Cardiac fibroblast (primary cell): ENCODE results near the gene H1-8.

Experiments
- DNase-seq, 2 donors: peaks; one replicate each; pipeline versions ENCODE4 v3.0.0 to v3.0.0-alpha.2; 2010; ENCODE audit warnings: low read depth in 2 of 2
- H3K4me3 ChIP-seq, 2 donors: replicated peaks in 1 of 2; 1 replicate in 1 of 2; 2 replicates in 1 of 2; pipeline ENCODE4 v1.5.1; 2011; ENCODE audit warnings: low read depth in 2 of 2, low read length in 2 of 2, mild to moderate bottlenecking in 2 of 2, moderate library complexity in 1 of 2
- TF ChIP-seq, protein P1 (sequence below): IDR thresholded peaks from one replicate; pipeline ENCODE4 v1.5.1; 2011; ENCODE audit warnings: low read depth, mild to moderate bottlenecking, low read length, inconsistent platforms

The H1-8 gene

GRCh38 chr3:129577366-129577765, 34.4 kb downstream of the H1-8 start:
- H3K4me3 ChIP-seq = no peak overlapping the region
- TF ChIP-seq, protein P1, sequence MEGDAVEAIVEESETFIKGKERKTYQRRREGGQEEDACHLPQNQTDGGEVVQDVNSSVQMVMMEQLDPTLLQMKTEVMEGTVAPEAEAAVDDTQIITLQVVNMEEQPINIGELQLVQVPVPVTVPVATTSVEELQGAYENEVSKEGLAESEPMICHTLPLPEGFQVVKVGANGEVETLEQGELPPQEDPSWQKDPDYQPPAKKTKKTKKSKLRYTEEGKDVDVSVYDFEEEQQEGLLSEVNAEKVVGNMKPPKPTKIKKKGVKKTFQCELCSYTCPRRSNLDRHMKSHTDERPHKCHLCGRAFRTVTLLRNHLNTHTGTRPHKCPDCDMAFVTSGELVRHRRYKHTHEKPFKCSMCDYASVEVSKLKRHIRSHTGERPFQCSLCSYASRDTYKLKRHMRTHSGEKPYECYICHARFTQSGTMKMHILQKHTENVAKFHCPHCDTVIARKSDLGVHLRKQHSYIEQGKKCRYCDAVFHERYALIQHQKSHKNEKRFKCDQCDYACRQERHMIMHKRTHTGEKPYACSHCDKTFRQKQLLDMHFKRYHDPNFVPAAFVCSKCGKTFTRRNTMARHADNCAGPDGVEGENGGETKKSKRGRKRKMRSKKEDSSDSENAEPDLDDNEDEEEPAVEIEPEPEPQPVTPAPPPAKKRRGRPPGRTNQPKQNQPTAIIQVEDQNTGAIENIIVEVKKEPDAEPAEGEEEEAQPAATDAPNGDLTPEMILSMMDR = no peak
- no peak for DNase-seq

- no peak for DNase-seq
- no peak overlapping the region for H3K4me3 ChIP-seq
- TF ChIP-seq, protein P1 = no peak
These were observed 35.2 kb downstream of the H1-8 start for GRCh38 chr3:129577925-129578786.

GRCh38 chr3:129579991-129580390, 37.0 kb downstream of the H1-8 start:
- TF ChIP-seq, protein P1 = no peak
- H3K4me3 ChIP-seq = no peak overlapping the region
- DNase-seq = no peak

- no peak overlapping the region for H3K4me3 ChIP-seq
- DNase-seq = no peak
- TF ChIP-seq, protein P1 = no peak
These were observed 38.6 kb downstream of the H1-8 start for GRCh38 chr3:129581623-129582022.

DNA sequence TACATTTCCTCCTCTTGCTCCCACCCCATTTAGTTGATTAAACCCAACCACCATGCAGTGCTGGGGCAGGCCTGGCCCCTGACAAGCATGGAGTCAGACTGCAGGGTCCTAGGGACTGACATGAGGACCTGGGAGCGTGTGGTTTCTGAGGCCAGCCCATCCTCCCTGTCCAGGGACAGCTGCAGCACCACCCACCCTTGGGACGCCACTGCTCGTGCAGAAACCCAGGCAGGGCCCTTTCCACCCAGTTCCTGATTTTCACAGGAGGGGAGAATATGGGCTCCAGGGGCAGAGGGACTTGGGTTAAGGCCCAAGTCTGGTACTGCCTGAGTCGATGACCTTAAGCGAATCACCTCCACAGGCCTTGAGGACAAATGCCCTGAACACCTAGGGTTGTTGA, 39.8 kb downstream of the H1-8 start:
- TF ChIP-seq, protein P1 = no peak
- no peak for DNase-seq
- H3K4me3 ChIP-seq = no peak overlapping the region

- no peak overlapping the region for H3K4me3 ChIP-seq
- no peak for DNase-seq
- TF ChIP-seq, protein P1 = no peak
These were observed 40.3 kb downstream of the H1-8 start for GRCh38 chr3:129583289-129583688.
